Kidney epithelial cell (primary cell): ENCODE measurements around the gene IRAK2. TPM values are rescaled to one million over a fixed set of nuclear protein-coding genes. Genes with fewer than 3 reads are reported as not detected.

Experiments
- DNase-seq: peaks from one replicate; pipeline ENCODE4 v3.0.0-alpha.2; 2010; ENCODE audit warnings: low read depth
- H3K27me3 ChIP-seq: 2 replicates; pipeline ENCODE4 v1.6.0; 2011; ENCODE audit warnings: low read length; ENCODE audit not compliant: control insufficient read depth, insufficient read depth
- H3K36me3 ChIP-seq: 2 replicates; pipeline ENCODE4 v1.5.1; 2011; ENCODE audit warnings: low read length; ENCODE audit not compliant: control insufficient read depth, insufficient read depth
- H3K4me3 ChIP-seq: 2 replicates; pipeline ENCODE4 v1.5.1; 2011; ENCODE audit warnings: low read depth, mild to moderate bottlenecking, control low read depth, low read length
- CTCF ChIP-seq: IDR thresholded peaks from 2 replicates; pipeline ENCODE4 v1.5.1; 2011; ENCODE audit warnings: mild to moderate bottlenecking, moderate library complexity, low read length, control low read depth, inconsistent platforms; ENCODE audit not compliant: insufficient read depth, poor library complexity, severe bottlenecking
- total RNA-seq: library from RNA; depleted of rRNA; stranded (reverse); fragments of >200 nt; gene quantifications from 2 replicates; pipeline ENCODE4 v1.2.3, GENCODE V29; 2015

The IRAK2 gene
- total RNA-seq, 1 donor from 2014 or later = 65.5 TPM

GRCh38 chr3:10272977-10273376 is 108.3 kb downstream of the IRAK2 start:
- no peak for DNase-seq
- no peak for TF ChIP-seq CTCF
- H3K36me3 ChIP-seq = no peaks in the 10 kb centered on the region

GRCh38 chr3:10273702-10274305 is 109.1 kb downstream of the IRAK2 start:
- no peaks in the 10 kb centered on the region for H3K27me3 ChIP-seq
- DNase-seq = no peak
- H3K4me3 ChIP-seq = no peak overlapping the region
- H3K36me3 ChIP-seq = no peaks in the 10 kb centered on the region
- TF ChIP-seq CTCF = no peak

More at GRCh38 chr3:10272977-10273376, 108.3 kb downstream of the IRAK2 start:
- Histone ChIP-seq H3K4me3 (no peak overlapping the region), H3K27me3 (no peaks in the 10 kb centered on the region)

GRCh38 chr3:10274601-10275000 is 109.9 kb downstream of the IRAK2 start:
- no peak overlapping the region for H3K4me3 ChIP-seq
- no peak for TF ChIP-seq CTCF
- no peaks in the 10 kb centered on the region for H3K27me3 ChIP-seq
- H3K36me3 ChIP-seq = no peaks in the 10 kb centered on the region
- no peak for DNase-seq

- TF ChIP-seq CTCF = no peak
- Histone ChIP-seq H3K36me3 (no peaks in the 10 kb centered on the region), H3K27me3 (no peaks in the 10 kb centered on the region), H3K4me3 (no peak overlapping the region)
- no peak for DNase-seq
Measured at GRCh38 chr3:10277115-10277625, 112.5 kb downstream of the IRAK2 start.

- no peaks in the 10 kb centered on the region for H3K36me3 ChIP-seq
- no peak overlapping the region for H3K4me3 ChIP-seq
- H3K27me3 ChIP-seq = no peaks in the 10 kb centered on the region
- no peak for DNase-seq
- no peak for TF ChIP-seq CTCF
Measured at GRCh38 chr3:10278501-10278900, 113.8 kb downstream of the IRAK2 start.

GRCh38 chr3:10279384-10280176 is 114.9 kb downstream of the IRAK2 start:
- H3K36me3 ChIP-seq = no peaks in the 10 kb centered on the region
- no peak overlapping the region for H3K4me3 ChIP-seq
- no peak for DNase-seq
- H3K27me3 ChIP-seq = no peaks in the 10 kb centered on the region
- no peak for TF ChIP-seq CTCF
